OCI-M2 (cell line): Measurements from ENCODE around the gene LAMA5.

Experiments used
- DNase-seq: peaks from one replicate; lab custom pipeline; 2025; ENCODE audit not compliant: unreplicated experiment; lab: John Stamatoyannopoulos, UW

The LAMA5 gene

GRCh38 chr20:62305149-62305764, 61.9 kb downstream of the LAMA5 start:
- no peak for DNase-seq

GRCh38 chr20:62304331-62305148, 62.6 kb downstream of the LAMA5 start:
- DNase-seq, result no peak

GRCh38 chr20:62303340-62304226, 63.5 kb downstream of the LAMA5 start:
- no peak for DNase-seq

GRCh38 chr20:62303062-62303339, 64.1 kb downstream of the LAMA5 start:
- no peak for DNase-seq

GRCh38 chr20:62302341-62303061, 64.6 kb downstream of the LAMA5 start, which contains the start of gene ADRM1:
Gene ADRM1 (plus strand): TSS chr20:62302997. CDS start chr20:62303569, 572 bp downstream.
- DNase-seq, result peak; percentile 89

- DNase-seq, result peak; percentile 81
Observed at GRCh38 chr20:62301773-62302340, 65.3 kb downstream of the LAMA5 start.

- DNase-seq, result no peak
Observed at GRCh38 chr20:62301111-62301668, 65.9 kb downstream of the LAMA5 start.

GRCh38 chr20:62300319-62300718, 66.8 kb downstream of the LAMA5 start:
- no peak for DNase-seq

- no peak for DNase-seq
Observed at GRCh38 chr20:62299666-62300236, 67.4 kb downstream of the LAMA5 start.

- DNase-seq, result no peak
Observed at GRCh38 chr20:62298577-62299249, 68.4 kb downstream of the LAMA5 start.

- no peak for DNase-seq
Observed at GRCh38 chr20:62297449-62298227, 69.5 kb downstream of the LAMA5 start.

GRCh38 chr20:62296724-62297448, 70.2 kb downstream of the LAMA5 start:
- no peak for DNase-seq

- no peak for DNase-seq
Observed at GRCh38 chr20:62294516-62294915, 72.6 kb downstream of the LAMA5 start.

- DNase-seq, result no peak
Observed at GRCh38 chr20:62293946-62294345, 73.2 kb downstream of the LAMA5 start.

- DNase-seq, result no peak
Observed at GRCh38 chr20:62293111-62293784, 73.9 kb downstream of the LAMA5 start.

GRCh38 chr20:62292108-62292507, 75.0 kb downstream of the LAMA5 start:
- DNase-seq, result no peak

GRCh38 chr20:62291251-62292066, 75.7 kb downstream of the LAMA5 start:
- no peak for DNase-seq
